Left lung (tissue), 10 donors: ENCODE data around the gene GULP1. TPM values are rescaled to one million over a fixed set of nuclear protein-coding genes. Genes with fewer than 3 reads are reported as not detected.
A peak's percentile ranks its signal among the peaks of the same experiment; 100 is the strongest.

Experiments
- ATAC-seq: fragments of 200-7000 bp; cut with Tn5 transposase; one replicate; pipeline ENCODE4 v1.9.1; 2020; ENCODE audit warnings: moderate library complexity
- DNase-seq, 4 donors: peaks; one replicate each; pipeline ENCODE4 v3.0.0-alpha.2; 2013 to 2020
- H3K27ac ChIP-seq, 2 donors: fragments of 200-600 bp; sonication (generic) in 1 of 2; one replicate each; pipeline versions ENCODE4 v1.5.0 to v1.8.0; 2020 to 2021
- H3K27me3 ChIP-seq, 2 donors: fragments of 200-600 bp; sonication (generic) in 1 of 2; one replicate each; pipeline versions ENCODE4 v1.5.0 to v1.8.0; 2020 to 2021
- H3K36me3 ChIP-seq, 2 donors: fragments of 200-600 bp; sonication (generic) in 1 of 2; one replicate each; pipeline versions ENCODE4 v1.5.0 to v1.8.0; 2020 to 2021
- H3K4me1 ChIP-seq, 2 donors: fragments of 200-600 bp; one replicate each; pipeline ENCODE4 v1.8.0; 2021
- H3K4me3 ChIP-seq, 2 donors: fragments of 200-600 bp; sonication (generic) in 1 of 2; one replicate each; pipeline versions ENCODE4 v1.5.0 to v1.8.0; 2020 to 2021; ENCODE audit warnings: mild to moderate bottlenecking in 1 of 2
- H3K9me3 ChIP-seq, 2 donors: fragments of 200-600 bp; sonication (generic) in 1 of 2; one replicate each; pipeline versions ENCODE4 v1.5.0 to v1.8.0; 2020 to 2021
- intact Hi-C, 2 donors: fragments of 100-400 bp; cut with DNase I; formaldehyde crosslinking; loops; one replicate each; pipeline versions ENCODE4 v1.11.2 to v1.14.2; 2022
- microRNA-seq, 2 donors: library from miRNA; unstranded; fragments of <30 nt; microRNA quantifications; one replicate each; pipeline ENCODE4, GENCODE V29; 2019
- polyA plus RNA-seq, 6 donors: library from polyadenylated mRNA; unstranded; fragments of 120-200 nt; gene quantifications; one replicate each; pipeline ENCODE4 v1.2.1, GENCODE V29; 2013; ENCODE audit not compliant: insufficient read length in 6 of 6
- total RNA-seq, 2 donors: library from RNA; stranded (reverse); fragmentation: NEBNext Ultra II Directional; extraction: Animal tissue kit (Norgen Biotek cat#: 25700); gene quantifications; one replicate each; pipeline ENCODE4 v1.2.1, GENCODE V29; 2021
- TF ChIP-seq, protein P1 (sequence below), 2 donors: fragments of 200-600 bp; sonication (generic) in 1 of 2; IDR thresholded peaks; one replicate each; pipeline versions ENCODE4 v1.5.0 to v1.8.0; 2021; ENCODE audit warnings: antibody characterized with exemption in 2 of 2
- donor health status: DM: no; HTN: yes; CAD: no.
- donor health status: DM: no; HTN: no; CAD: no.

The GULP1 gene
- total and polyA plus RNA-seq, 8 donors = 27.5 to 120 (median 85.4) TPM

DNA sequence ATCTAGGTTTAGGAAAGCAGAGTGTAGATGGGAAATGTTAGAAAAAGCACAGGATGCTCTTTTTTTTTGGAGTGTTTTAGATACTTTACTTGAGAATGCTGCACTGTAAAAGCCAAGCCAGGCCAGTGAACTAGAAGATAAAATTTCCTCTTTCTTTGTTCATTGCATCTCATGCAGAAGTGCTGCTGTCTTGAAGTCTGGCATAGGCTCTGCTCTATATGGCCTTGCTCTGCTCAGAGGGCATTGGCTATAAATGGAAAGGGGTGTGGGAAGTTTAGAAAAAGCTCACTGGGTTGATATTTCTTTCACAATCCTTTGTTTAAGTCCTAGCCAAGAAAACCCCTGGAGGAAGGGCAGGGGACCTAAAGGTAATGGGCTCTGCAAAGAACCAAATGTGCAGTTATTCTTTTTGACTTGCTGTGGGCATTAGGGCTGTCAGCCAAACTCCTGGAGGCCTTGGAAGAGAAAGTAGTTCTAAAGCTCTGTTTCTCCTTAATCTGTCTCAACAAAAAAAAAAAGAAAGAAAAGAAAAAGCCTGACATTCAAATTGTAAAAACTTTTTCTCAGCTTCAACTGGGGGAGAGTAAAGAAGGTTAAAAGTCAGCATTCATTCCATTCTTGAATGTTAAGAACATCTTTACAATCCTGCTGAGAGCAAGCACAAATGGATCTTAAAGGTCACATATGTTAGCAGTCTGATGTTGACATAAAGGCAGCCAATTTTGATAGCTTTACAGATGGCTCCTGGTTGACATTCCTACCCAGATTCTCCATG is 338.3 kb downstream of the GULP1 start:
- Histone ChIP-seq H3K36me3 (no peaks in the 10 kb centered on the region), H3K4me1 (no peaks in the 10 kb centered on the region), H3K27me3 (no peaks in the 10 kb centered on the region), H3K4me3 (no peak overlapping the region), H3K27ac (peak overlapping the region in 1 of 2 donors; percentile 15), H3K9me3 (no peaks in the 10 kb centered on the region)
- ATAC-seq = no peak
- DNase-seq = peak in 1 of 4 donors; percentile 10
- intact Hi-C loops = no loop called here
- TF ChIP-seq, protein P1, sequence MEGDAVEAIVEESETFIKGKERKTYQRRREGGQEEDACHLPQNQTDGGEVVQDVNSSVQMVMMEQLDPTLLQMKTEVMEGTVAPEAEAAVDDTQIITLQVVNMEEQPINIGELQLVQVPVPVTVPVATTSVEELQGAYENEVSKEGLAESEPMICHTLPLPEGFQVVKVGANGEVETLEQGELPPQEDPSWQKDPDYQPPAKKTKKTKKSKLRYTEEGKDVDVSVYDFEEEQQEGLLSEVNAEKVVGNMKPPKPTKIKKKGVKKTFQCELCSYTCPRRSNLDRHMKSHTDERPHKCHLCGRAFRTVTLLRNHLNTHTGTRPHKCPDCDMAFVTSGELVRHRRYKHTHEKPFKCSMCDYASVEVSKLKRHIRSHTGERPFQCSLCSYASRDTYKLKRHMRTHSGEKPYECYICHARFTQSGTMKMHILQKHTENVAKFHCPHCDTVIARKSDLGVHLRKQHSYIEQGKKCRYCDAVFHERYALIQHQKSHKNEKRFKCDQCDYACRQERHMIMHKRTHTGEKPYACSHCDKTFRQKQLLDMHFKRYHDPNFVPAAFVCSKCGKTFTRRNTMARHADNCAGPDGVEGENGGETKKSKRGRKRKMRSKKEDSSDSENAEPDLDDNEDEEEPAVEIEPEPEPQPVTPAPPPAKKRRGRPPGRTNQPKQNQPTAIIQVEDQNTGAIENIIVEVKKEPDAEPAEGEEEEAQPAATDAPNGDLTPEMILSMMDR (IDR thresholded peaks at IDR 0.05) = no peak

DNA sequence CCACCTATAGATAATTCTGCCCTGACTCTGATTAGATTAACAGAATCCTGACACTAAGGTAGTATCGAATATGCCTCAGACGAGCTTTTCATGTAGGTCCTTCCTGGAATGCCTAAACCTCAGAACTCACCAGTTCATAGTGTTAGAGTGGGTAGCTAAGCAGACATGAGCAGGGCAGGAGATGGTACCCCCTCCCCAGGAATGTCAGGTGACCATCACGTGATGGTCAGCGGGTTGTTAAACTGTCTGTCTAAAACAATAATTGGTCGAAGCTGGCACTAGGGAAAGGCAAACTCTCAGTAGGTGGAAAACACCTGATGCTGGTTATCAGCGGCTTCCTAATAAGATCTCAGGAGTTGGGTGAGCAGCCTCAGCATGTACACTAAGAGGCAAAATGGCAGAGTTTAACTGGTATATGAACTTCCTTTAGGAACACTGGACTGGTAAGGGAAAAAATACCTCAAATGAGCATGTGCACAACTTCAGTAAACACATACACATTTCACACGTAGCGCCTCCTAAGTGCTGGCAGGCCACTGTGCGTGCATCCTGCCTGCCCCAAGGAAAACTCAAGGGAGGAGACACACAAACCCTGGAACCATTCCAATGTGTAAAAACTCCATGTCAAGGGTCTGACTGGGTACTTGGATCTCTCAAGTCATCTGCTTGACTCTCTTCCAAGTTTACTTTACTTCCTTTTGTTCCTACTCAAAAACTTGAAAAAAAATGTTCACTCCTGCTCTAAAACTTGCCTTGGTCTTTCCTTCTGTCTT is 339.5 kb downstream of the GULP1 start:
- Histone ChIP-seq H3K4me1 (no peaks in the 10 kb centered on the region), H3K36me3 (no peaks in the 10 kb centered on the region), H3K27ac (peak overlapping the region in 1 of 2 donors; percentile 15), H3K4me3 (no peak overlapping the region), H3K27me3 (no peaks in the 10 kb centered on the region), H3K9me3 (no peaks in the 10 kb centered on the region)
- TF ChIP-seq, protein P1 (IDR thresholded peaks at IDR 0.05) = no peak
- intact Hi-C loops = no loop called here
- DNase-seq (peak in 1 of 4 donors; percentile 35), ATAC-seq (peak; percentile 63)

DNA sequence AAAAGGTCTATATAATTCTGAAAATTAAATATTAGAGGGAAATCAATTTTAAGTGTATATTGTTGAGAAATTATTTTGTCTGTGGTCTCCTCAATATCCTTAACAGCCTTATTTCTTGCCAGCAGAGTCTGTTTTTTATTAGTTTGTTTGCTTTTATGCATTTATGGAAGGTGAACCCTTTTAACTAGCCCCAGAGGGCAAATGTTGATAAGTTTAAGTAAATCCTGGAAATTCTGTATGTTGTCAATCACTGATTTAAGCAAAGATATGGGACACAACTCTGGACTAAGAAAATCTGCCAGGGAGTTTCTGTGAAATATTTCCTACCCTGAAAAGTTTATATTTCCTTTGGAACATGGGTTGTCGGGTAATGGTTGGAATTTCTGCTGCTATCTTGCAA is 343.0 kb downstream of the GULP1 start:
- no peak overlapping the region for H3K27ac ChIP-seq
- TF ChIP-seq, protein P1 (IDR thresholded peaks at IDR 0.05) = no peak
- no peak for ATAC-seq

More for the DNA sequence above, 343.0 kb downstream of the GULP1 start:
- H3K9me3 ChIP-seq = no peaks in the 10 kb centered on the region
- no peaks in the 10 kb centered on the region for H3K4me1 ChIP-seq
- no peak overlapping the region for H3K4me3 ChIP-seq
- intact Hi-C loops = no loop called here
- no peak for DNase-seq
- no peaks in the 10 kb centered on the region for H3K27me3 ChIP-seq
- no peaks in the 10 kb centered on the region for H3K36me3 ChIP-seq

Small RNA genes lying within 50 kb of the gene (microRNA-seq; reads per million reads assigned to microRNA genes)
- gene MIR561 = 0.34 to 0.41 reads per million in 2 donors
